Activated naive CD4-positive, alpha-beta T cell treated with anti-CD3 and anti-CD28 coated beads for 36 hours (primary cell): ENCODE data around the gene SLC22A17. TPM values are rescaled to one million over a fixed set of nuclear protein-coding genes. Genes with fewer than 3 reads are reported as not detected.
A peak's percentile ranks its signal among the peaks of the same experiment; 100 is the strongest.

Source experiments
- CTCF ChIA-PET: fragments of 350-600 bp; sonication (Branson Sonifier 250); formaldehyde crosslinking; loops from one replicate; lab custom pipeline; 2021; ENCODE audit warnings: antibody characterized with exemption; lab: Charles Lee
- DNase-seq: peaks from one replicate; pipeline ENCODE4 v3.0.0-alpha.2; 2020
- H3K27ac Mint-ChIP-seq: one replicate; pipeline ENCODE4 v1.8.0; 2021; ENCODE audit warnings: mild to moderate bottlenecking, mixed read lengths
- H3K27me3 Mint-ChIP-seq: one replicate; pipeline ENCODE4 v1.8.0; 2021; ENCODE audit warnings: low read depth, mixed read lengths
- H3K36me3 Mint-ChIP-seq: one replicate; pipeline ENCODE4 v1.8.0; 2021; ENCODE audit warnings: low read depth, mixed read lengths
- H3K4me1 Mint-ChIP-seq: one replicate; pipeline ENCODE4 v1.8.0; 2021; ENCODE audit warnings: low read depth, mixed read lengths
- H3K4me3 Mint-ChIP-seq: one replicate; pipeline ENCODE4 v1.8.0; 2021; ENCODE audit warnings: mild to moderate bottlenecking, moderate library complexity, mixed read lengths
- H3K9me3 Mint-ChIP-seq: one replicate; pipeline ENCODE4 v1.8.0; 2021; ENCODE audit warnings: mixed read lengths
- intact Hi-C: fragments of 100-400 bp; cut with micrococcal nuclease; formaldehyde crosslinking; loops from one replicate; pipeline ENCODE4 v1.15.1; 2023
- total RNA-seq, 2 experiments: library from RNA; stranded (reverse); gene quantifications; one replicate each; pipeline ENCODE4 v1.2.3, GENCODE V29; 2021

The SLC22A17 gene
- total RNA-seq, 2 experiments from 2014 or later: 3.5 to 4.8 TPM

- H3K4me1 Mint-ChIP-seq: no peaks in the 10 kb centered on the region
- no peak overlapping the region for H3K4me3 Mint-ChIP-seq
- intact Hi-C loops: no loop called here
These were observed 6.0 kb upstream of the SLC22A17 start for GRCh38 chr14:23358553-23359166.

DNA sequence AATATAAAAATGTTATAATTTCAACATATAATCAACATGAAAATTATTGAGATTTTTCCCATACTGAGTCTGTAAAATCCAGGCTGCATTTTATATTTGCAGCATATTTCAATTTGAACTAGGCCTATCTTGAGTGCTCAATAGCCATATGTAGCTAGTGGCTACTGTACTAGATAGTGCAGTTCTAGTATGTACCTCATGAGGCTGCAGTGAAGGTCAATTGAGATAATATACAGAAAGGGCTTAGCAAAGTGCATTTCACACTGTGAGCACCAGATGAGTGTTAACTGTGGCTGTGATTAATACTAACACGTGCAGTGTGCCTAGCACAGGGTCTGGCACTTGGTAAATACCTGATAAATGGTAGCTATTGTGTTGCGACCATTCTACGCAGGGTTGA lies 5.4 kb upstream of the SLC22A17 start:
- peaks cover under 1% of the 10 kb centered on the region for H3K4me1 Mint-ChIP-seq
- CTCF ChIA-PET: interaction anchor here (0.5 to 1.4 kb wide), 3 partner anchors 25 to 147 kb away, joined by 3 to 4 read pairs (median 4); no protein-coding TSS in a partner anchor
- no peaks in the 10 kb centered on the region for H3K36me3 Mint-ChIP-seq
- H3K4me3 Mint-ChIP-seq: no peak overlapping the region
- no peak for DNase-seq
- H3K9me3 Mint-ChIP-seq: no peaks in the 10 kb centered on the region
- H3K27ac Mint-ChIP-seq: no peak overlapping the region
- peaks cover 4% of the 10 kb centered on the region for H3K27me3 Mint-ChIP-seq
- intact Hi-C loops: no loop called here

More at GRCh38 chr14:23358553-23359166, 6.0 kb upstream of the SLC22A17 start:
- H3K27ac Mint-ChIP-seq: no peak overlapping the region
- peaks cover under 1% of the 10 kb centered on the region for H3K27me3 Mint-ChIP-seq
- no peaks in the 10 kb centered on the region for H3K9me3 Mint-ChIP-seq
- CTCF ChIA-PET: interaction anchor here (0.5 to 1.4 kb wide), 3 partner anchors 26 to 148 kb away, joined by 3 to 4 read pairs (median 4); no protein-coding TSS in a partner anchor
- no peak for DNase-seq
- H3K36me3 Mint-ChIP-seq: no peaks in the 10 kb centered on the region

DNA sequence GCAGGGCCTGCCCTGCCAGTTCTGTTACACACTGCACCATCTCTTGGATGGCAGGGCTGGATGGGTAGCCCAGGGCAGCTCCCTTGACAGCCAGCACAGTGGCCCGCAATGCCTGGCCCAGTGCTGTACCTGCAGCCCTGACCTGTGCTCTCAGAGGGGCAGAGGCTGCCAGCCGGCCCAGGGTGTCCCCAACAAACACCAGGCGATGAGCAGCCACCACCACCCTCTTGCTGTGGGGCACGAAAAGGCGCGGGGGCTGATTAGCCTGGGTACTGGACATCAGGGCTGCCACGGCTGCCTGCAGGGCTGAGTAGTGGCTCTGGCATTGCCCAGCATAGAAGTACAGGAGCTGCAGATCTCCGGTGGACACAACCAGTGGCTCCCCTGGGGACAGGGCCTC lies 4.6 kb upstream of the SLC22A17 start:
- H3K36me3 Mint-ChIP-seq: no peaks in the 10 kb centered on the region
- CTCF ChIA-PET: interaction anchor here (1.4 kb wide), 1 partner anchor 30 kb away, joined by 4 read pairs; no protein-coding TSS in a partner anchor
- no peak overlapping the region for H3K4me3 Mint-ChIP-seq
- H3K27me3 Mint-ChIP-seq: peaks cover 4% of the 10 kb centered on the region
- intact Hi-C loops: no loop called here
- no peak for DNase-seq
- peaks cover 2% of the 10 kb centered on the region for H3K4me1 Mint-ChIP-seq
- no peaks in the 10 kb centered on the region for H3K9me3 Mint-ChIP-seq
- H3K27ac Mint-ChIP-seq: no peak overlapping the region

- H3K27me3 Mint-ChIP-seq: peaks cover 4% of the 10 kb centered on the region
- CTCF ChIA-PET: no interaction called here
- no peaks in the 10 kb centered on the region for H3K36me3 Mint-ChIP-seq
- intact Hi-C loops: no loop called here
- no peak for DNase-seq
- no peak overlapping the region for H3K4me3 Mint-ChIP-seq
- H3K4me1 Mint-ChIP-seq: peaks cover 2% of the 10 kb centered on the region
- no peaks in the 10 kb centered on the region for H3K9me3 Mint-ChIP-seq
- no peak overlapping the region for H3K27ac Mint-ChIP-seq
These were observed 4.0 kb upstream of the SLC22A17 start for GRCh38 chr14:23356662-23357061.

DNA sequence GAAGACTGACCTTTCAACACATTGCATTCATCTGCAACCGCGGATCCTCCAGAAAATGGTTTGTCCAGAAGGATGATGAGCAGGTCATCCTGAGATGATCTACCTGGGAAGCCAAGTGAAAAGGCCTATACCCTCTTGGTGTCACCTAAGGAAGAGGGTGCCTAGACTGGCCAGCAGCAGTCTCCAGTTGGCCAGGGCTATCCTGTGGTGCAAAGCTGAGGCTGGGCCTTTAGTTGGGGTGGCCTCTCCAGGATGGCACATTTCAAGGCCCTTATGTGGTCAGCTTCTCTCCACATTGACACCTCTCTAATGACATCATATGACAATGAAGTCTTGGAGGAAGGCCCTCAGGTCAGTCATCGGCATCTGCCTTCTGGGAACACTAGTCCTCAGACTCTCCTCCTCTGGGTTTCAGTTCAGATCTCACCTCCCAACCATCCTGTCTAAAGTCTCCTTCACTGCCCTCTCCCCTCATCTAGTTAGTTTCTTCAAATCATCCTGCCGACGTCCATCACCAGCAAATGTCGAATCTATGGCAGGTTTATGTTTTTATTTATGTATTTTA lies 3.3 kb upstream of the SLC22A17 start:
- Mint-ChIP-seq H3K27ac (no peak overlapping the region), H3K27me3 (peaks cover 4% of the 10 kb centered on the region), H3K4me3 (no peak overlapping the region), H3K9me3 (no peaks in the 10 kb centered on the region), H3K4me1 (peaks cover 6% of the 10 kb centered on the region), H3K36me3 (no peaks in the 10 kb centered on the region)
- CTCF ChIA-PET: interaction anchor here (0.6 kb wide), 1 partner anchor 24 kb away, joined by 3 read pairs; no protein-coding TSS in a partner anchor
- no peak for DNase-seq
- intact Hi-C loops: no loop called here

DNA sequence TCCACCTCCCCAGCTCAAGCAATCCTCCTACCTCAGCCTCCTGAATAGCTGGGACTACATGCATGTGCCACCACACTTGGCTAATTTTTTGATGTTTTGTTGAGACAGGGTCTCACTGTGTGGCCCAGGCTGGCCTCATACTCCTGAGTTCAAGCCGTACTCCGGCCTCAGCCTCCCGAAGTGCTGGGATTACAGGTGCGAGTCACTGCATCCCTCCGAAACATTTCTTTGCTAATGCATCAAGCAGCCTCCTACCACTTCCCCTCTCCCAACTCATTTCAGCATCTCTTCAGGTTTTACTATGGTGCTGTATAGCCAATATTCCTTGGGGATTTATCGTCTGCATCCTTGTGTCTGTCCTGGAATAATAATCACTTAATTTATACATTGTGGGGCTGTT lies 2.3 kb upstream of the SLC22A17 start:
- no peak overlapping the region for H3K4me3 Mint-ChIP-seq

GRCh38 chr14:23353433-23353780 lies 720 bp upstream of the SLC22A17 start:
- intact Hi-C loops: loop anchor here (2.0 kb wide), 1 partner anchor 25 kb away; no protein-coding TSS in a partner anchor
- Mint-ChIP-seq H3K4me3 (peak overlapping the region; percentile 71), H3K27ac (no peak overlapping the region), H3K36me3 (no peaks in the 10 kb centered on the region), H3K4me1 (peaks cover 6% of the 10 kb centered on the region), H3K27me3 (peaks cover 4% of the 10 kb centered on the region), H3K9me3 (no peaks in the 10 kb centered on the region)
- CTCF ChIA-PET: interaction anchor here (0.8 to 2.0 kb wide), 5 partner anchors 27 to 89 kb away, joined by 3 to 10 read pairs (median 3); no protein-coding TSS in a partner anchor
- DNase-seq: no peak

More for the DNA sequence above, 2.3 kb upstream of the SLC22A17 start:
- Mint-ChIP-seq H3K9me3 (no peaks in the 10 kb centered on the region), H3K27ac (no peak overlapping the region), H3K4me1 (peaks cover 6% of the 10 kb centered on the region), H3K27me3 (peaks cover 4% of the 10 kb centered on the region), H3K36me3 (no peaks in the 10 kb centered on the region)
- intact Hi-C loops: no loop called here
- DNase-seq: no peak
- CTCF ChIA-PET: interaction anchor here (1.1 to 2.0 kb wide), 2 partner anchors 25 to 28 kb away, joined by 3 to 10 read pairs; no protein-coding TSS in a partner anchor

DNA sequence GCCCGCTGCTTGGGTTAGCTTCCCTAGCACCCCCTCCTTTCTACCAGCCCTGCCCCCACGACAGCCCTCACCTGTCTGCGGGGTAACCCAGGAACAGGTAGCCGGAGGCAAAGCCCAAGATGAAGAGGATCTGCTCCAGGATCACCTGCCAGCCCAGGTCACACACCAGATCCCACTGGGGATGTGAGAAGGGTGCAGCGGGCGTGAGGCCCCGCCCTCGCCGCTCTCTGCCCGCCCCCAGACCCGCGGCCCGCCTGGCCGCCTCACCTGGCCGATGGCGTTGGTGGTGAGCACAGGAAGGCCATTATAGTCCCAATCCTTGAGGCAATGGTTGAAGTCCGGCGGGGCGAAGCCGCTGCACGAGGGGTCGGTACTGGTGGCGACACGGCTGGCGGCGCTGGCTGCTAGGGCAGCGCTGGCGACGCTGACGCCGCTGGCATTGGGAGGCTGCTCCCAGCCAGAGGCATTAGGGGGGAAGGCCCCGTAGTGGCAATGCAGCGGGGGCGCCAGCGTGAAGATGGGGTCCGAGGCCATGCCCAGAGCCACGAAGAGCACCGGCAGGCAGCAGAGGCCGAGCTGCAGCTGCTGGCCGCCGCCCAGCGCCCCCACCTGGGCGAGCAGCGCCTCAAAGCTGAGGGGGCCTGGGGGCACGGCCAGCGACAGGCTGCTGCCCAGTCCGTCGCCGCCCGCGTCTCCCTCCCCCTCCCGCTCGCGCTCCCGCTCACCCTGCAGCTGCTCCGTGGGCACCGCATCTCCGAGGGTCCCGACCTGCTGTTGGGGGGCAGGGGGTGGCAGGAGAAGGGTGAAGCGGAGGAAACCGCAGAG lies 794 bp downstream of the SLC22A17 start:
- H3K36me3 Mint-ChIP-seq: no peaks in the 10 kb centered on the region
- no peak for DNase-seq
- peaks cover 6% of the 10 kb centered on the region for H3K4me1 Mint-ChIP-seq
- no peaks in the 10 kb centered on the region for H3K9me3 Mint-ChIP-seq
- intact Hi-C loops: loop anchor here (1.0 to 2.0 kb wide), 2 partner anchors 23 to 30 kb away; no protein-coding TSS in a partner anchor
- peaks cover 4% of the 10 kb centered on the region for H3K27me3 Mint-ChIP-seq
- H3K4me3 Mint-ChIP-seq: peak overlapping the region; percentile 71
- H3K27ac Mint-ChIP-seq: no peak overlapping the region
- CTCF ChIA-PET: interaction anchor here (0.6 to 1.5 kb wide), 5 partner anchors 9 to 293 kb away, joined by 3 to 4 read pairs (median 3); no protein-coding TSS in a partner anchor

- Mint-ChIP-seq H3K27ac (no peak overlapping the region), H3K36me3 (no peaks in the 10 kb centered on the region), H3K27me3 (peaks cover 4% of the 10 kb centered on the region), H3K4me3 (no peak overlapping the region), H3K9me3 (no peaks in the 10 kb centered on the region), H3K4me1 (peaks cover 6% of the 10 kb centered on the region)
- intact Hi-C loops: no loop called here
- CTCF ChIA-PET: no interaction called here
- DNase-seq: no peak
These were observed 3.4 kb downstream of the SLC22A17 start for GRCh38 chr14:23349156-23349845.

DNA sequence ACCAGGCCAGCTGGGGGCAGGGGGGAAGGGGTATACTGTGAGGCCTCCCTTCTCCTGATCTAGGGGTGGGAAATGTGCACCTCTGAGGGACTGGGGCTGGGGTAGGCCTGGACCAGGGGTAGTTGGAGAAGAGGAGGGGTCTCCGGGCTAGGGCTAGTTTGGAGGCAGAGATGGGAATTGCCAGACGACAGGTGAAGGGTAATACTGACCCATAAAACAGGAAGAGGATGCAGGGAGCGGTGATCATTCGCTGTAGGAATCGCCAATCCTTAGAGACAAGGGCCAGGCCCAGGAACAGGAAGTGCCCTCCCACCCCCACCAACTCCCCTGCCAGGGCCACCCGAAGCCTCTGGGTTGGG lies 4.4 kb downstream of the SLC22A17 start:
- peaks cover 6% of the 10 kb centered on the region for H3K4me1 Mint-ChIP-seq
- no peak for DNase-seq
- CTCF ChIA-PET: interaction anchor here (1.1 kb wide), 1 partner anchor 18 kb away, joined by 3 read pairs; no protein-coding TSS in a partner anchor
- no peaks in the 10 kb centered on the region for H3K36me3 Mint-ChIP-seq
- H3K4me3 Mint-ChIP-seq: no peak overlapping the region
- no peak overlapping the region for H3K27ac Mint-ChIP-seq
- no peaks in the 10 kb centered on the region for H3K9me3 Mint-ChIP-seq
- H3K27me3 Mint-ChIP-seq: peaks cover under 1% of the 10 kb centered on the region
- intact Hi-C loops: no loop called here

DNA sequence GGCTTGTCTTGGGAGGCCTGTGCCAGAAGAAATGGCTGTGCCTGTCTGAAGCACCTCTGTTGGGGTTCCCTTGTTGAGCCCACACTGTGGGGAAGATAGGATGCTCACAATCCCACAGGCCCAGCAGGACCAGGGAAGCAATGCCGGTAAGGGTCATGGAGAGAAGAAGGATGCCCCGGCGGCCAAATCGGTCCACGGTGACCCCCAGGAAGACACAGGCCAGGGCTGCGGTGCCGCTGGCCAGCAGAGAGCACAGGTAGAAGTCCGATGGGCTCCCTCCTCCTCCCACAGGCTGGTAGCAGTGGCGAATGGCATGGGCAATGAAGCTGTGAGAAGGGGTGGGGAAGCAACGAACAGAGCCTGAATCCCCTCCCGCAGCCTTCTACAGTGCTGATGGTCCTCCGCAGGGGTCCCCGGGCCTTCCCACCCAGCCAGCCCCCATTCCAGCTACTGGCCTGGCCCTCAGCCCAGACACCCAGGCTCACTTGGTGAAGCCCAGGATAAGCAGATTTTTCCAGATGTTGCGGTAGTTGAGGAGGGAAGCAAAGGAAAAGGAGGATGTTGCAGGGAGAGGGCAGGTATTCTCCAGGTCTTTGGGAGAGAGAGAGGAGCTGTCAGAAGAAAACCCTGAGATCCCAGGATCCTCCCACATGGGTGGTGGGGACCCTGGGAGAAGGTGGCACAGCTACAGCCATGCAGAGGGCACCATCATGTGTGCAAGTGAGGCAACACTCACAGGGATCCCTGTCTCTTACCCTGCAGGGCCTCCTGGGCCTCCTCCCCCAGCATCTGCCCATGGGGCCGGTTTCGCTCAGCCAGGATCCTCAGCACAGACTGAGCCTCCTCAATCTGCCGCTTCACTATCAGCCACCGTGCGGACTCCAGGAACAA lies 5.0 kb downstream of the SLC22A17 start:
- Mint-ChIP-seq H3K36me3 (no peaks in the 10 kb centered on the region), H3K27me3 (no peaks in the 10 kb centered on the region), H3K4me1 (peaks cover 3% of the 10 kb centered on the region), H3K4me3 (no peak overlapping the region), H3K9me3 (no peaks in the 10 kb centered on the region), H3K27ac (no peak overlapping the region)
- intact Hi-C loops: no loop called here
- DNase-seq: no peak
- CTCF ChIA-PET: interaction anchor here (0.9 to 1.1 kb wide), 2 partner anchors 18 to 32 kb away, joined by 3 read pairs; no protein-coding TSS in a partner anchor
